HEK293T (cell line): ENCODE data around the gene TMEM131.

ENCODE experiments used
- BHLHE40 ChIP-seq: fragments of 450-650 bp; IDR thresholded peaks from 2 replicates; pipeline ENCODE4 v1.6.1; 2016; ENCODE audit warnings: mild to moderate bottlenecking, moderate library complexity, borderline replicate concordance
- FOXA1 ChIP-seq: fragments of 450-650 bp; IDR thresholded peaks from 2 replicates; pipeline ENCODE4 v1.6.1; 2016; ENCODE audit warnings: mild to moderate bottlenecking
- SP1 ChIP-seq: fragments of 450-650 bp; IDR thresholded peaks from 2 replicates; pipeline ENCODE4 v1.6.1; 2017
- ZNF384 ChIP-seq: fragments of 450-650 bp; IDR thresholded peaks from 2 replicates; pipeline ENCODE4 v1.6.1; 2016

GRCh38 chr2:97713296-97714083 lies 282.3 kb downstream of the TMEM131 start, which contains the start of gene ZAP70:
- TF ChIP-seq ZNF384 (no peak), SP1 (no peak), FOXA1 (no peak), BHLHE40 (no peak)
